ENCODE results near the gene ZBTB20. TPM values are rescaled to one million over a fixed set of nuclear protein-coding genes. Genes with fewer than 3 reads are reported as not detected.

Gene ZBTB20
- total and polyA plus RNA-seq, 7 donors, result under 0.01 to 113 (median 58.6) TPM

GRCh38 chr3:114478801-114479200 lies 668.3 kb downstream of the ZBTB20 start:
- Histone ChIP-seq H3K27ac (no peak overlapping the region), H3K4me3 (no peak overlapping the region), H3K9me3 (no peaks in the 10 kb centered on the region), H3K4me1 (peaks cover 0 to 38% (median 12%) of the 10 kb centered on the region in 4 donors), H3K36me3 (no peaks in the 10 kb centered on the region), H3K27me3 (no peaks in the 10 kb centered on the region)
- DNase-seq, result no peak
- TF ChIP-seq POLR2AphosphoS5 (IDR thresholded peaks at IDR 0.05), result no peak
- TF ChIP-seq EP300 (IDR thresholded peaks at IDR 0.05), result no peak
- TF ChIP-seq CTCF (IDR thresholded peaks at IDR 0.05), result no peak
- intact Hi-C loops (cut with DNase I), result no loop called here

- H3K27me3 ChIP-seq, result no peaks in the 10 kb centered on the region
- intact Hi-C loops (cut with DNase I), result no loop called here
- TF ChIP-seq POLR2A (IDR thresholded peaks at IDR 0.05) (no peak), POLR2AphosphoS5 (IDR thresholded peaks at IDR 0.05) (no peak), CTCF (IDR thresholded peaks at IDR 0.05) (no peak), EP300 (IDR thresholded peaks at IDR 0.05) (no peak)
- H3K4me1 ChIP-seq, result peaks cover 0 to 27% (median 12%) of the 10 kb centered on the region in 4 donors
- no peaks in the 10 kb centered on the region for H3K36me3 ChIP-seq
- H3K27ac ChIP-seq, result no peak overlapping the region
- no peaks in the 10 kb centered on the region for H3K9me3 ChIP-seq
- no peak for DNase-seq
- no peak overlapping the region for H3K4me3 ChIP-seq
Measured at GRCh38 chr3:114476511-114476910, 670.6 kb downstream of the ZBTB20 start.

DNA sequence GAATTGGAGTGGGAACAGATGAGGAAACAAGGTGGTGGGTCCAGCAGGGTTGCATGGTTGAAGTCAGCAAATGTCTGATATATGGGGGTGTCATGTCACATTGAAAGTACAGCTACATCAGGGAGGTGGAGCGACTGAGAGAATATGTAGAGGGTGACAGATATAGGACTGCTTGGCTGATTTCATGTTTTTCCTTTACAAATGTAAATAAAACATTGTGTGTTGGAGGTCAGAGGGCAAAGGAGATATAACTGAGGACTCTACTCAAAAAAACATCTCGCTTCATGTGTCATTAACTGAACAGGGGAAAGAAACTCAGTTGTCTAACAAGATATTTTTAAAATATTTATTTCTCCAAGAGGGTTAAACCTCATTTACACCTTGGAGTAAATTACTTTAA lies 675.6 kb downstream of the ZBTB20 start:
- Histone ChIP-seq H3K4me3 (no peak overlapping the region), H3K36me3 (no peaks in the 10 kb centered on the region), H3K27ac (no peak overlapping the region), H3K4me1 (no peaks in the 10 kb centered on the region), H3K27me3 (no peaks in the 10 kb centered on the region), H3K9me3 (no peaks in the 10 kb centered on the region)
- no peak for TF ChIP-seq EP300 (IDR thresholded peaks at IDR 0.05)
- no peak for TF ChIP-seq CTCF (IDR thresholded peaks at IDR 0.05)
- TF ChIP-seq POLR2A (IDR thresholded peaks at IDR 0.05), result no peak
- no peak for TF ChIP-seq POLR2AphosphoS5 (IDR thresholded peaks at IDR 0.05)
- 88 to 93% methylated on average over 2 of the region's 2 CpGs for WGBS, 2 donors
- intact Hi-C loops (cut with DNase I), result no loop called here
- DNase-seq, result no peak

DNA sequence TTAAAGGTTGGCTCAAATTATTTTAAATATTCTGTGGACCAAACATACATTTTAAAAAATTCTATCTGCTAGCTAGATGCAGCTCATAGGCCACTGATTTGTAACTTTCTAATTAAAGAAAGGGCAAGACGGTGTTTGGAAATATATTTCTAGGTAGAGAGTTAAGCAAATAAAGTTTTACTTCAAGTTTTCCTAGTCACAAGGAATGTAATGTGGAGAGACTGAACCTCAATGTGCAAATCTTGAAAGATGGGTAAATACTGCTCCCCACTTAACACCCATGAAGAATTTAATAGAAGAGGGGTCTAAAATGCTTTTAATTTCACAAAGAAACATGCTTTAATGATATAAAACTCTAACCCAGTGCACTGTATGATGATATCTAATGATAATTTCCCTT lies 678.0 kb downstream of the ZBTB20 start:
- intact Hi-C loops (cut with DNase I), result no loop called here
- no peaks in the 10 kb centered on the region for H3K27me3 ChIP-seq
- 94 to 99% methylated on average over 1 of the region's 1 CpG for WGBS, 2 donors
- no peaks in the 10 kb centered on the region for H3K4me1 ChIP-seq
- DNase-seq, result no peak
- H3K27ac ChIP-seq, result no peak overlapping the region
- no peak for TF ChIP-seq CTCF (IDR thresholded peaks at IDR 0.05)
- H3K9me3 ChIP-seq, result no peaks in the 10 kb centered on the region
- no peaks in the 10 kb centered on the region for H3K36me3 ChIP-seq
- no peak overlapping the region for H3K4me3 ChIP-seq

- 97 to 98% methylated on average over 4 of the region's 4 CpGs for WGBS, 2 donors
- Histone ChIP-seq H3K36me3 (no peaks in the 10 kb centered on the region), H3K4me1 (no peaks in the 10 kb centered on the region), H3K27me3 (no peaks in the 10 kb centered on the region), H3K4me3 (no peak overlapping the region), H3K27ac (no peak overlapping the region), H3K9me3 (no peaks in the 10 kb centered on the region)
- intact Hi-C loops (cut with DNase I), result no loop called here
- DNase-seq, result no peak
- TF ChIP-seq POLR2A (IDR thresholded peaks at IDR 0.05), result no peak
- TF ChIP-seq EP300 (IDR thresholded peaks at IDR 0.05), result no peak
- TF ChIP-seq POLR2AphosphoS5 (IDR thresholded peaks at IDR 0.05), result no peak
- TF ChIP-seq CTCF (IDR thresholded peaks at IDR 0.05), result no peak
Measured at GRCh38 chr3:114466816-114467215, 680.3 kb downstream of the ZBTB20 start.
